Measurements from ENCODE around the gene TSHZ2. TPM values are rescaled to one million over a fixed set of nuclear protein-coding genes. Genes with fewer than 3 reads are reported as not detected.

TSHZ2 gene
- total RNA-seq, 3 donors from 2014 or later (not counting 1 experiment from before 2014, with no cell fraction given): 1.8 to 1.9 TPM; not detected in 1

GRCh38 chr20:53003420-53004154 is 31.4 kb downstream of the TSHZ2 start:
- peaks cover 8 to 30% of the 10 kb centered on the region in 2 donors for H3K27me3 Mint-ChIP-seq (ENCODE audit: low read depth in 2 of 2)
- no peaks in the 10 kb centered on the region for H3K27me3 ChIP-seq (ENCODE audit: control insufficient read depth, insufficient read depth, low read length)
- no peak overlapping the region for H3K27ac Mint-ChIP-seq
- TF ChIP-seq CTCF (IDR thresholded peaks at IDR 0.05): no peak
- H3K4me3 ChIP-seq (ENCODE audit: low read length): no peak overlapping the region
- no peaks in the 10 kb centered on the region for H3K9me3 Mint-ChIP-seq
- intact Hi-C loops (cut with micrococcal nuclease): no loop called here
- H3K27ac ChIP-seq (ENCODE audit: low read length): no peak overlapping the region
- WGBS (ENCODE audit: insufficient coverage): 90% methylated on average over 7 of the region's 10 CpGs
- no peaks in the 10 kb centered on the region for H3K4me1 ChIP-seq (ENCODE audit: control insufficient read depth, insufficient read depth, low read length)
- no peaks in the 10 kb centered on the region for H3K4me1 Mint-ChIP-seq
- no peaks in the 10 kb centered on the region for H3K36me3 ChIP-seq (ENCODE audit: control insufficient read depth, insufficient read depth, low read length)
- no peaks in the 10 kb centered on the region for H3K36me3 Mint-ChIP-seq
- no peak overlapping the region for H3K4me3 Mint-ChIP-seq
- H3K9me3 ChIP-seq (ENCODE audit: control insufficient read depth, insufficient read depth, low read length): no peaks in the 10 kb centered on the region
- DNase-seq (no peak), ATAC-seq (no peak)

- peaks cover 8 to 30% of the 10 kb centered on the region in 2 donors for H3K27me3 Mint-ChIP-seq (ENCODE audit: low read depth in 2 of 2)
- Histone ChIP-seq H3K27ac (ENCODE audit: low read length) (no peak overlapping the region), H3K36me3 (ENCODE audit: control insufficient read depth, insufficient read depth, low read length) (no peaks in the 10 kb centered on the region), H3K27me3 (ENCODE audit: control insufficient read depth, insufficient read depth, low read length) (no peaks in the 10 kb centered on the region), H3K9me3 (ENCODE audit: control insufficient read depth, insufficient read depth, low read length) (no peaks in the 10 kb centered on the region), H3K4me1 (ENCODE audit: control insufficient read depth, insufficient read depth, low read length) (no peaks in the 10 kb centered on the region), H3K4me3 (ENCODE audit: low read length) (no peak overlapping the region)
- no peak overlapping the region for H3K27ac Mint-ChIP-seq
- H3K4me1 Mint-ChIP-seq: no peaks in the 10 kb centered on the region
- no peak for TF ChIP-seq CTCF (IDR thresholded peaks at IDR 0.05)
- ATAC-seq (no peak), DNase-seq (no peak)
- no peak overlapping the region for H3K4me3 Mint-ChIP-seq
- H3K36me3 Mint-ChIP-seq: no peaks in the 10 kb centered on the region
- H3K9me3 Mint-ChIP-seq: no peaks in the 10 kb centered on the region
- WGBS (ENCODE audit: insufficient coverage): 85% methylated on average over 7 of the region's 9 CpGs
- intact Hi-C loops (cut with micrococcal nuclease): no loop called here
Observed at GRCh38 chr20:53004267-53004813, 32.2 kb downstream of the TSHZ2 start.

- peaks cover 0 to 4% of the 10 kb centered on the region in 2 donors for H3K9me3 Mint-ChIP-seq
- DNase-seq (no peak), ATAC-seq (no peak)
- intact Hi-C loops (cut with micrococcal nuclease): no loop called here
- no peaks in the 10 kb centered on the region for H3K4me1 Mint-ChIP-seq
- no peak overlapping the region for H3K4me3 ChIP-seq (ENCODE audit: low read length)
- no peak overlapping the region for H3K4me3 Mint-ChIP-seq
- TF ChIP-seq CTCF (IDR thresholded peaks at IDR 0.05): no peak
- H3K27me3 ChIP-seq (ENCODE audit: control insufficient read depth, insufficient read depth, low read length): no peaks in the 10 kb centered on the region
- H3K4me1 ChIP-seq (ENCODE audit: control insufficient read depth, insufficient read depth, low read length): no peaks in the 10 kb centered on the region
- 76% methylated on average over 5 of the region's 5 CpGs for WGBS (ENCODE audit: insufficient coverage)
- H3K36me3 ChIP-seq (ENCODE audit: control insufficient read depth, insufficient read depth, low read length): no peaks in the 10 kb centered on the region
- peaks cover 9 to 20% of the 10 kb centered on the region in 2 donors for H3K27me3 Mint-ChIP-seq (ENCODE audit: low read depth in 2 of 2)
- H3K27ac Mint-ChIP-seq: no peak overlapping the region
- H3K27ac ChIP-seq (ENCODE audit: low read length): no peak overlapping the region
- H3K9me3 ChIP-seq (ENCODE audit: control insufficient read depth, insufficient read depth, low read length): no peaks in the 10 kb centered on the region
- H3K36me3 Mint-ChIP-seq: no peaks in the 10 kb centered on the region
Observed at GRCh38 chr20:53009979-53010735, 38.0 kb downstream of the TSHZ2 start.
